ENCODE data around the gene BFSP2.

BFSP2 gene

GRCh38 chr3:133424937-133425869 is 25.3 kb downstream of the BFSP2 start:
- no peak for DNase-seq

- DNase-seq = no peak
Observed at GRCh38 chr3:133425898-133426297, 26.0 kb downstream of the BFSP2 start.

- DNase-seq = no peak
Observed at GRCh38 chr3:133426721-133427120, 26.9 kb downstream of the BFSP2 start.

GRCh38 chr3:133428552-133428951 is 28.7 kb downstream of the BFSP2 start:
- no peak for DNase-seq

GRCh38 chr3:133429063-133429462 is 29.2 kb downstream of the BFSP2 start:
- DNase-seq = no peak

- no peak for DNase-seq
Observed at GRCh38 chr3:133439563-133439962, 39.7 kb downstream of the BFSP2 start.

GRCh38 chr3:133440652-133441051 is 40.8 kb downstream of the BFSP2 start:
- no peak for DNase-seq

- DNase-seq = no peak
Observed at GRCh38 chr3:133441867-133442270, 42.0 kb downstream of the BFSP2 start.

- DNase-seq = no peak
Observed at GRCh38 chr3:133442518-133442917, 42.7 kb downstream of the BFSP2 start.

GRCh38 chr3:133443649-133444422 is 44.0 kb downstream of the BFSP2 start:
- DNase-seq = no peak

GRCh38 chr3:133444423-133444774 is 44.5 kb downstream of the BFSP2 start:
- no peak for DNase-seq

- DNase-seq = no peak
Observed at GRCh38 chr3:133445108-133445507, 45.3 kb downstream of the BFSP2 start.

- no peak for DNase-seq
Observed at GRCh38 chr3:133447750-133448477, 48.1 kb downstream of the BFSP2 start.

- no peak for DNase-seq
Observed at GRCh38 chr3:133448478-133449122, 48.7 kb downstream of the BFSP2 start.

- no peak for DNase-seq
Observed at GRCh38 chr3:133451309-133451708, 51.5 kb downstream of the BFSP2 start.

GRCh38 chr3:133452641-133453319 is 52.9 kb downstream of the BFSP2 start:
- DNase-seq = no peak

- no peak for DNase-seq
Observed at GRCh38 chr3:133453383-133453782, 53.5 kb downstream of the BFSP2 start.

GRCh38 chr3:133455281-133455680 is 55.4 kb downstream of the BFSP2 start:
- no peak for DNase-seq

GRCh38 chr3:133455960-133456359 is 56.1 kb downstream of the BFSP2 start:
- no peak for DNase-seq

GRCh38 chr3:133457025-133457424 is 57.2 kb downstream of the BFSP2 start:
- DNase-seq = no peak

GRCh38 chr3:133457465-133458067 is 57.7 kb downstream of the BFSP2 start:
- no peak for DNase-seq

- peak; percentile 78 for DNase-seq
Observed at GRCh38 chr3:133459400-133459799, 59.5 kb downstream of the BFSP2 start.

Measured in left hindlimb (tissue), 1 donor.